ENCODE results near the gene ADAMTSL3.

DNA sequence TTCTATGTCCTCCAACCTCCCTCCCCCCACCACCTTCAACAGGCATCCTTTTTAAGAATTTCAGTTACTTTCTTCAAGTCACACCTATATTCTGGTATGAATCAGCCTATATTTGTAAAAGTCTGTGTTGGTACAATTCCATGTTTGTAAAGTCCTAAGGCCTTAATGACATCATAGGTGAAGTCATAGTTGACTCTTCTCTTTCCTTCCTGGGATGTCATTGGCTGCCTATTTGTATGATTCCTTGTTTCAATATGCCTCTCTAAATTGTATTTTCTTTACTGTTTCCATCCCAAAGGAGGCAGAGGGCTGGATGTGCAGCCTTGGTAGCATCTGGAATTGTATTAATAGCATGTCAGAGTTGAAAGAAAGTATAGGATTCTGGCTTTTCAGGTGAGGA lies 56.5 kb downstream of the ADAMTSL3 start:
- TF ChIP-seq, protein P1, sequence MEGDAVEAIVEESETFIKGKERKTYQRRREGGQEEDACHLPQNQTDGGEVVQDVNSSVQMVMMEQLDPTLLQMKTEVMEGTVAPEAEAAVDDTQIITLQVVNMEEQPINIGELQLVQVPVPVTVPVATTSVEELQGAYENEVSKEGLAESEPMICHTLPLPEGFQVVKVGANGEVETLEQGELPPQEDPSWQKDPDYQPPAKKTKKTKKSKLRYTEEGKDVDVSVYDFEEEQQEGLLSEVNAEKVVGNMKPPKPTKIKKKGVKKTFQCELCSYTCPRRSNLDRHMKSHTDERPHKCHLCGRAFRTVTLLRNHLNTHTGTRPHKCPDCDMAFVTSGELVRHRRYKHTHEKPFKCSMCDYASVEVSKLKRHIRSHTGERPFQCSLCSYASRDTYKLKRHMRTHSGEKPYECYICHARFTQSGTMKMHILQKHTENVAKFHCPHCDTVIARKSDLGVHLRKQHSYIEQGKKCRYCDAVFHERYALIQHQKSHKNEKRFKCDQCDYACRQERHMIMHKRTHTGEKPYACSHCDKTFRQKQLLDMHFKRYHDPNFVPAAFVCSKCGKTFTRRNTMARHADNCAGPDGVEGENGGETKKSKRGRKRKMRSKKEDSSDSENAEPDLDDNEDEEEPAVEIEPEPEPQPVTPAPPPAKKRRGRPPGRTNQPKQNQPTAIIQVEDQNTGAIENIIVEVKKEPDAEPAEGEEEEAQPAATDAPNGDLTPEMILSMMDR (conservative IDR thresholded peaks at IDR 0.05; ENCODE audit: low read depth in 2 of 2) = no peak
- TF ChIP-seq POLR2AphosphoS5 (IDR thresholded peaks at IDR 0.05; ENCODE audit: low read depth) (no peak), EZH2 (IDR thresholded peaks at IDR 0.05; ENCODE audit: low read depth, unreplicated experiment) (no peak), REST (IDR thresholded peaks at IDR 0.05; ENCODE audit: unreplicated experiment) (no peak), ZNF114 (CRISPR knock-in tag; IDR thresholded peaks at IDR 0.05) (no peak), ZNF331 (CRISPR knock-in tag; IDR thresholded peaks at IDR 0.05; ENCODE audit: low read depth) (no peak), EZH2phosphoT487 (IDR thresholded peaks at IDR 0.05; ENCODE audit: unreplicated experiment) (no peak), CREB1 (CRISPR knock-in tag; IDR thresholded peaks at IDR 0.05; ENCODE audit: low read depth) (no peak), JUNB (IDR thresholded peaks at IDR 0.05; ENCODE audit: unreplicated experiment) (no peak), STAT1 (IDR thresholded peaks at IDR 0.05; ENCODE audit: unreplicated experiment) (no peak)
- TF ChIP-seq, protein P2, sequence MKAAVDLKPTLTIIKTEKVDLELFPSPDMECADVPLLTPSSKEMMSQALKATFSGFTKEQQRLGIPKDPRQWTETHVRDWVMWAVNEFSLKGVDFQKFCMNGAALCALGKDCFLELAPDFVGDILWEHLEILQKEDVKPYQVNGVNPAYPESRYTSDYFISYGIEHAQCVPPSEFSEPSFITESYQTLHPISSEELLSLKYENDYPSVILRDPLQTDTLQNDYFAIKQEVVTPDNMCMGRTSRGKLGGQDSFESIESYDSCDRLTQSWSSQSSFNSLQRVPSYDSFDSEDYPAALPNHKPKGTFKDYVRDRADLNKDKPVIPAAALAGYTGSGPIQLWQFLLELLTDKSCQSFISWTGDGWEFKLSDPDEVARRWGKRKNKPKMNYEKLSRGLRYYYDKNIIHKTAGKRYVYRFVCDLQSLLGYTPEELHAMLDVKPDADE (IDR thresholded peaks at IDR 0.05) = no peak
- TF ChIP-seq, protein P3, sequence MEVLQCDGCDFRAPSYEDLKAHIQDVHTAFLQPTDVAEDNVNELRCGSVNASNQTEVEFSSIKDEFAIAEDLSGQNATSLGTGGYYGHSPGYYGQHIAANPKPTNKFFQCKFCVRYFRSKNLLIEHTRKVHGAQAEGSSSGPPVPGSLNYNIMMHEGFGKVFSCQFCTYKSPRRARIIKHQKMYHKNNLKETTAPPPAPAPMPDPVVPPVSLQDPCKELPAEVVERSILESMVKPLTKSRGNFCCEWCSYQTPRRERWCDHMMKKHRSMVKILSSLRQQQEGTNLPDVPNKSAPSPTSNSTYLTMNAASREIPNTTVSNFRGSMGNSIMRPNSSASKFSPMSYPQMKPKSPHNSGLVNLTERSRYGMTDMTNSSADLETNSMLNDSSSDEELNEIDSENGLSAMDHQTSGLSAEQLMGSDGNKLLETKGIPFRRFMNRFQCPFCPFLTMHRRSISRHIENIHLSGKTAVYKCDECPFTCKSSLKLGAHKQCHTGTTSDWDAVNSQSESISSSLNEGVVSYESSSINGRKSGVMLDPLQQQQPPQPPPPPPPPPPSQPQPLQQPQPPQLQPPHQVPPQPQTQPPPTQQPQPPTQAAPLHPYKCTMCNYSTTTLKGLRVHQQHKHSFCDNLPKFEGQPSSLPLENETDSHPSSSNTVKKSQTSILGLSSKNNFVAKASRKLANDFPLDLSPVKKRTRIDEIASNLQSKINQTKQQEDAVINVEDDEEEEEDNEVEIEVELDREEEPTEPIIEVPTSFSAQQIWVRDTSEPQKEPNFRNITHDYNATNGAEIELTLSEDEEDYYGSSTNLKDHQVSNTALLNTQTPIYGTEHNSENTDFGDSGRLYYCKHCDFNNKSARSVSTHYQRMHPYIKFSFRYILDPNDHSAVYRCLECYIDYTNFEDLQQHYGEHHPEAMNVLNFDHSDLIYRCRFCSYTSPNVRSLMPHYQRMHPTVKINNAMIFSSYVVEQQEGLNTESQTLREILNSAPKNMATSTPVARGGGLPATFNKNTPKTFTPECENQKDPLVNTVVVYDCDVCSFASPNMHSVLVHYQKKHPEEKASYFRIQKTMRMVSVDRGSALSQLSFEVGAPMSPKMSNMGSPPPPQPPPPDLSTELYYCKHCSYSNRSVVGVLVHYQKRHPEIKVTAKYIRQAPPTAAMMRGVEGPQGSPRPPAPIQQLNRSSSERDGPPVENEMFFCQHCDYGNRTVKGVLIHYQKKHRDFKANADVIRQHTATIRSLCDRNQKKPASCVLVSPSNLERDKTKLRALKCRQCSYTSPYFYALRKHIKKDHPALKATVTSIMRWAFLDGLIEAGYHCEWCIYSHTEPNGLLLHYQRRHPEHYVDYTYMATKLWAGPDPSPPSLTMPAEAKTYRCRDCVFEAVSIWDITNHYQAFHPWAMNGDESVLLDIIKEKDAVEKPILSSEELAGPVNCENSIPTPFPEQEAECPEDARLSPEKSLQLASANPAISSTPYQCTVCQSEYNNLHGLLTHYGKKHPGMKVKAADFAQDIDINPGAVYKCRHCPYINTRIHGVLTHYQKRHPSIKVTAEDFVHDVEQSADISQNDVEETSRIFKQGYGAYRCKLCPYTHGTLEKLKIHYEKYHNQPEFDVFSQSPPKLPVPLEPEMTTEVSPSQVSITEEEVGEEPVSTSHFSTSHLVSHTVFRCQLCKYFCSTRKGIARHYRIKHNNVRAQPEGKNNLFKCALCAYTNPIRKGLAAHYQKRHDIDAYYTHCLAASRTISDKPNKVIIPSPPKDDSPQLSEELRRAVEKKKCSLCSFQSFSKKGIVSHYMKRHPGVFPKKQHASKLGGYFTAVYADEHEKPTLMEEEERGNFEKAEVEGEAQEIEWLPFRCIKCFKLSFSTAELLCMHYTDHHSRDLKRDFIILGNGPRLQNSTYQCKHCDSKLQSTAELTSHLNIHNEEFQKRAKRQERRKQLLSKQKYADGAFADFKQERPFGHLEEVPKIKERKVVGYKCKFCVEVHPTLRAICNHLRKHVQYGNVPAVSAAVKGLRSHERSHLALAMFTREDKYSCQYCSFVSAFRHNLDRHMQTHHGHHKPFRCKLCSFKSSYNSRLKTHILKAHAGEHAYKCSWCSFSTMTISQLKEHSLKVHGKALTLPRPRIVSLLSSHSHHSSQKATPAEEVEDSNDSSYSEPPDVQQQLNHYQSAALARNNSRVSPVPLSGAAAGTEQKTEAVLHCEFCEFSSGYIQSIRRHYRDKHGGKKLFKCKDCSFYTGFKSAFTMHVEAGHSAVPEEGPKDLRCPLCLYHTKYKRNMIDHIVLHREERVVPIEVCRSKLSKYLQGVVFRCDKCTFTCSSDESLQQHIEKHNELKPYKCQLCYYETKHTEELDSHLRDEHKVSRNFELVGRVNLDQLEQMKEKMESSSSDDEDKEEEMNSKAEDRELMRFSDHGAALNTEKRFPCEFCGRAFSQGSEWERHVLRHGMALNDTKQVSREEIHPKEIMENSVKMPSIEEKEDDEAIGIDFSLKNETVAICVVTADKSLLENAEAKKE (CRISPR knock-in tag; IDR thresholded peaks at IDR 0.05) = no peak
